GM19324 (cell line): ENCODE measurements around the gene FAM240A.

Experiments
- ATAC-seq: cut with Tn5 transposase; IDR thresholded peaks from one replicate; pipeline ENCODE4 v1.9.1; 2021; ENCODE audit warnings: mild to moderate bottlenecking, moderate library complexity; ENCODE audit not compliant: unreplicated experiment, low FRiP score

The FAM240A gene

GRCh38 chr3:46619845-46620778, 7.8 kb downstream of the FAM240A start:
- no peak for ATAC-seq

DNA sequence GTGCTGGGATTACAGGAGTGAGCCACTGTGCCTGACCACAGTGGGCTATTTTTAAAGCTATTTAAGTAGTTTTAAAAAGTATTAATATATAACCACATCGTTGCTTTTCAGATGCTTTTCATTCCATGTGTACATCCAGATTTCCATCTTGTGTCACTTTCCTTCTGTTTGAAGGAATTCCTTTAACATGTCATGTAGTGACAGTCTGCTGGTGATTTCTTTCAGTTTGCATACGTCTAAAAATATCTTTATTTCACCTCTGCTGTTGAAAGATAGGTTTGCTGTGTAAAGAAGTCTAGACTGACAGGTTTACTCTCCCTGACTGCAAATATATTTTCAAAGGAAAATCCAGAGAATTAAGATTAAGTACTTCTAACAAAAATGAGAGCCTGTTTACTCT, 12.2 kb downstream of the FAM240A start:
- no peak for ATAC-seq

DNA sequence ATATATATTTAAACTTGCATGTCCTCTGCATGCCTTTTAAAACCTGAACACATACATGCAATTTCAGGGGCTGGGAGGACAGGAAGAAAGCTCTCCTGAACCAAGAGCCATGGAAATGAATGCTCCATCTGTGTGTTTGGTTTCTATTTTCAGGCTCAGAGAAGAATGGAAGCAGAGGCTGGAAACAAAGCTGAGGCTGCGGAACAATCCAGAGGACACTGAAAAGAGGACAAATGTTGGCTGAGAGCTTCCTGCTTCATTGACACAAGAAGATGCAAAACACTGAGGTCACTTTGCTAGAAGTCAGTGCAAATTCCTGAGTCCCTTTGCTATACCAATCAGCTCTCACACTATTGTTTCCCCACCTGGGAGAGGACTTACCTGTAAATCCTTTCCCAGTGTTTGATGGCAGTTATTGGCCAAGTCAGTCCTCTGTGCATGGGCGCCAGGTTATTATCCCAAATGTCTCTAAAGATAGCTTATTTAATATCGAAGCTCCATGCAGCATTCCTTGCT, 12.7 kb downstream of the FAM240A start:
- ATAC-seq: no peak

- ATAC-seq: no peak
Observed at GRCh38 chr3:46626039-46626438, 13.7 kb downstream of the FAM240A start.

- ATAC-seq: no peak
Observed at GRCh38 chr3:46627078-46627477, 14.8 kb downstream of the FAM240A start.

DNA sequence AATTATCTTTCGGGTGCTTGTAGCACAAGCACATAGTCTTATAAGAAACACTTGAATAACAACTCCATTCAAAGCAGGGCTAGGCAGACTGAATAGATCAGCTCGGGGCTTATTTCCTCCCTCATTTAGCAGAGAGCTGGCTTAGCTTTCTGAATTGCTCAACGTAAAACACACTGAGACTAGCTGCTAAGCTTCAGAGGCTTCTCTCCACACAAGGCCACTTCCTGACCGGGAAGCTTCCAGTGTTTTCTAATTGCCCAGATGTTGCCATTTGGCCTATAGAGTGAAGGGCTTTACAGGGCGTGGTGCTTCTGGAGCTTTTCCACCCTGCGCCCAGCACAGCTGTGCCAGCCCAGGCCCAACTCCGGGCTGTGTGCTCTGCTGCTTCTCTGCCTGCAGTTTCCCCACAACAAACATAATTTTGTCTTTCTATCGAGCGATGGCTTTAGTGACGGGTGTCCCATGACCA, 16.6 kb downstream of the FAM240A start:
- ATAC-seq: no peak

GRCh38 chr3:46629551-46630517, 17.5 kb downstream of the FAM240A start:
- peak; percentile 75 for ATAC-seq

- ATAC-seq: no peak
Observed at GRCh38 chr3:46632792-46633191, 20.5 kb downstream of the FAM240A start.

- no peak for ATAC-seq
Observed at GRCh38 chr3:46634856-46635255, 22.5 kb downstream of the FAM240A start.

DNA sequence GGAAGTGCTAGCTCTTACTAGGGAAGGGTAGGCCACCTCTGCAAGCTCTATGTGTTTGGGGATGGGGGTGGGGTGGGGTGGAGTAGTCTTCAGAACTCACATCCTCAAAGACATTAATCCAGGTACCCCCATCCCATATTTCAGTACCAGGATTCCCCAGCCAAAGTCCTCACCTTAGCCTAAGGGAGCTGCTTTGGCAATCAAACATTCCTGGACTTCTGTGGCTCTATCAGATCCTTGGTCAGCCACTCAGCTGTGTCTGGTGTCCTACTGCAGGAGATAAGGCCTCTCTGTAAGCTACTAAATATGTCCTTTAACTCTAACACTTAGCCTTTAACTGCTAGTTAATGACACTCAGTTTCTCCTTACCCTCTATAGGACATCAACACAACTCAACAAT, 26.9 kb downstream of the FAM240A start:
- no peak for ATAC-seq

- ATAC-seq: no peak
Observed at GRCh38 chr3:46640927-46641326, 28.6 kb downstream of the FAM240A start.

- ATAC-seq: no peak
Observed at GRCh38 chr3:46642971-46643370, 30.6 kb downstream of the FAM240A start.

DNA sequence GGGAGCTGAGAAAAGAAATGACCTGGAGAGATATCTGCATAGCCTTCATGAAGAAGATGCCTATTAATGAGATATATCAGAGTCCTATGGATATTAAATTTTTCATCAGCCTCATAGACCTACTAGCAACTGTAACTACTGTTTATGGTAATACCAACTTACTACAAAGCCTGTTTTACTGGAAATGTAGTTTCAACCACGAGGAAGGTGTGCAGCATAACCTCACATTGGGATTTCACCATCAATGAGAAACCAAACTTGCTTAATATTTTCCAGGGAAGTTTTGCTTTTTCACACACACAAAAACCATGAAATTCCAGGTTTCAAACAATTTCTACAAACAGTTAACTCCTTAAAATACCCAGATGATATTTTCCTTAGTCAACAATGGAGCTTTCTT, 31.4 kb downstream of the FAM240A start:
- no peak for ATAC-seq

DNA sequence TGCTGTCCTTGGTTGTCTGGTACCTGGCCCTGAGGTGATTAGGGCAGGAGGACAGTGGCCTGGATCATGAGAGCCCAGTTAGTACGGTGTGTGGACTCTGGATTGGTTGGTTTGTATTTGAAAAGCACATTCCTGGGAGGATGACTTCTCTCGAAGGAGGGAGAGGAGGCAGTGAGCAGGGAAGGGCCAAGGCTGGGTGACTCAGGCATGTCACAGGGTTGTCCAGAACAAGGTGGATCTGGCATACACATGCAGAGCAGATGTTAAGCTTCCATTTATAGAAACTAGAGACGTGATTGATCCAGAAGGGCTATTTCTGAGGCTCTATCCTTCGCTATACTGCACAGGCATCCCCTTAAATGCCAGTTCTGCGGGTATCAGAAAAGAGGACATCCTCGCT, 34.4 kb downstream of the FAM240A start:
- no peak for ATAC-seq

DNA sequence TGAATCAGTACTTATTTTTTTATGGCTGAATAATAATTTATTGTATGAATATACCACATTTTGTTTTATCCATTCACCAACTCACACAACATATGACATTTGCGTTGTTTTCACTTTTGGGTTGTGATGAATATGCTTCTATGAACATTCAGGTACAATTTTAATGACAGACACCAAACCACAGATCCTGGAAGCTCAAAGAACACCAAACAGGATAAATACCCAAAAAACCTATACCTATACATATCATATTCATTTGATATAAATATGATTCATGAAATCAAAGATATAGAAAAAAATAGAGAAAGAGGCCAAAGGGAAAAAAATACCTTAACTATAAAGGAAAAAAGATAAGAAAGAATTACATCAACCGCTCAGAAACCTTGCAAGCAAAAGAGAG, 35.8 kb downstream of the FAM240A start:
- no peak for ATAC-seq

DNA sequence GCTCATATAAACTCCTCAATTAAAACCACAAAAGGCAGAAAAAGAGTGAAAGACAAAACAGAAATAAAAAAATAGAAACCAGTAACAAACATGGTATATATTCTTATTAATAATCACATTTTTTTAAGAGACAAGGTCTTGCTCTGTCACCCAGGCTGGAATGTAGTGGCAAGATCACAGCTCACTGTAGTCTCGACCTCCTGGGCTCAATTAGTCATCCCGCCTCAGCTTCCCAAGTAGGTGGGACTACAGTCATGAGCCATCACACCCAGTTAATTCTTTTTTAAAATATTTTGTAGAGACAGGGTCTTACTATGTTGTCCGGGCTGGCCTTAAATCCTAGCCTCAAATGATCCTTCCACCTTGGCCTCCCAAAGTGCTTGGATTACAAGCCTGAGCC, 37.1 kb downstream of the FAM240A start:
- no peak for ATAC-seq

DNA sequence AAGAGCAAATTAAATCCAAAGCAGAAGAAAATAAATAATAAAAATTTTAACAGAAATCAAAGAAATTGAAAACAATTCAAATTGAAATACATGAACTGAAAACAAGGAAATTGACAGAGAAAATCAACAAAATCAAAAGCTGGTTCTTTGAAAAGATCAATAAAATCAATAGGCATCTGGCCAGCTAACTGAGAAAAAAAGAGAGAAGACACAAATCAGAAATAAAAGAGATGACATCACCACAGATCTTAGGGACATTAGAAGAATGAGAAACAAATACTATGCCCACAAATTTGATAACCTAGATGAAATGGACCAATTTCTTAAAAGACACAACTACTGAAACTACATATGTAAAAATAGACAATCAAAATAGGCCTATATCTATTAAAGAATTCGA, 38.8 kb downstream of the FAM240A start:
- ATAC-seq: no peak

DNA sequence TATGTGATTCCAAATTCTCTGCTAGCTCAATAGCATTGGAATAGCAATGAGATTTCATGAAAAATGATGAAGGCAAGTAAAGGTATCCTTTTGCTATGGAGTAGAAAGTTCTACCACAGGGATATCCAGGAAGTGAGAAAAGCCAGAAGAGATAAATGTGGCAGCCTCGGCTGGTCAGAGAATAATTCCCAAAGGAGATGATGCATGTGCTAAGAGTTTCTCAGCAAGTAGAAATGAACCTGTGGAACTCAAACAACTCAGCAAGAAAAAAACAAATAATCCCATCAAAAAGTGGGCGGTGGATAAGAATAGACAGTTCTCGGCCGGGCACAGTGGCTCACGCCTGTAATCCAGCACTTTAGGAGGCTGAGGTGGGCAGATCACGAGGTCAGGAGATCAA, 42.9 kb downstream of the FAM240A start:
- no peak for ATAC-seq

GRCh38 chr3:46656778-46657556, 44.6 kb downstream of the FAM240A start:
- ATAC-seq: no peak

- no peak for ATAC-seq
Observed at GRCh38 chr3:46659285-46659684, 47.0 kb downstream of the FAM240A start.
